Mammary epithelial cell (primary cell): ENCODE measurements around the gene SOX4.

Source experiments
- EZH2 ChIP-seq: IDR thresholded peaks from 2 replicates; pipeline ENCODE4 v1.6.1; 2012; ENCODE audit warnings: low read length, inconsistent platforms, borderline replicate concordance
- TF ChIP-seq, protein P1 (sequence below), 2 donors: IDR thresholded peaks in 1 of 2; conservative IDR thresholded peaks in 1 of 2; 2 replicates each; pipeline ENCODE4 v1.5.1; 2011 to 2012; ENCODE audit warnings: inconsistent platforms in 2 of 2, low read length in 2 of 2, mild to moderate bottlenecking in 2 of 2, control low read depth in 1 of 2, low read depth in 1 of 2; ENCODE audit not compliant: insufficient read depth in 1 of 2; ENCODE audit errors: extremely low read depth in 1 of 2

GRCh38 chr6:21613809-21614208 lies 20.3 kb downstream of the SOX4 start:
- TF ChIP-seq, protein P1, sequence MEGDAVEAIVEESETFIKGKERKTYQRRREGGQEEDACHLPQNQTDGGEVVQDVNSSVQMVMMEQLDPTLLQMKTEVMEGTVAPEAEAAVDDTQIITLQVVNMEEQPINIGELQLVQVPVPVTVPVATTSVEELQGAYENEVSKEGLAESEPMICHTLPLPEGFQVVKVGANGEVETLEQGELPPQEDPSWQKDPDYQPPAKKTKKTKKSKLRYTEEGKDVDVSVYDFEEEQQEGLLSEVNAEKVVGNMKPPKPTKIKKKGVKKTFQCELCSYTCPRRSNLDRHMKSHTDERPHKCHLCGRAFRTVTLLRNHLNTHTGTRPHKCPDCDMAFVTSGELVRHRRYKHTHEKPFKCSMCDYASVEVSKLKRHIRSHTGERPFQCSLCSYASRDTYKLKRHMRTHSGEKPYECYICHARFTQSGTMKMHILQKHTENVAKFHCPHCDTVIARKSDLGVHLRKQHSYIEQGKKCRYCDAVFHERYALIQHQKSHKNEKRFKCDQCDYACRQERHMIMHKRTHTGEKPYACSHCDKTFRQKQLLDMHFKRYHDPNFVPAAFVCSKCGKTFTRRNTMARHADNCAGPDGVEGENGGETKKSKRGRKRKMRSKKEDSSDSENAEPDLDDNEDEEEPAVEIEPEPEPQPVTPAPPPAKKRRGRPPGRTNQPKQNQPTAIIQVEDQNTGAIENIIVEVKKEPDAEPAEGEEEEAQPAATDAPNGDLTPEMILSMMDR (conservative IDR thresholded peaks at IDR 0.05 in 1 of 2, IDR thresholded peaks at IDR 0.05 in 1 of 2; ENCODE audit: extremely low read depth in 1 of 2, insufficient read depth in 1 of 2, low read depth in 1 of 2, low read length in 2 of 2), result no peak
- TF ChIP-seq EZH2, result no peak
